Activated CD4-positive, alpha-beta memory T cell treated with anti-CD3 and anti-CD28 coated beads, Interleukin-2, amount 10 ng/mL, durations not matched to agents 7 days and 5 days (primary cell): ENCODE measurements around the gene CSMD2. TPM values are rescaled to one million over a fixed set of nuclear protein-coding genes. Genes with fewer than 3 reads are reported as not detected.

Experiments
- CTCF ChIA-PET: fragments of 350-600 bp; sonication (Branson Sonifier 250); formaldehyde crosslinking; loops from one replicate; lab custom pipeline; 2021; ENCODE audit warnings: antibody characterized with exemption, inconsistent platforms; lab: Charles Lee
- POLR2A ChIA-PET: fragments of 350-600 bp; sonication (Branson Sonifier 250); formaldehyde crosslinking; loops from one replicate; lab custom pipeline; 2021; ENCODE audit warnings: antibody characterized with exemption; lab: Charles Lee
- DNase-seq: peaks from one replicate; pipeline ENCODE4 v3.0.0-alpha.2; 2020
- H3K27ac Mint-ChIP-seq: one replicate; pipeline ENCODE4 v1.8.0; 2021; ENCODE audit warnings: mild to moderate bottlenecking, mixed read lengths
- H3K27me3 Mint-ChIP-seq: one replicate; pipeline ENCODE4 v1.8.0; 2021; ENCODE audit warnings: mixed read lengths
- H3K36me3 Mint-ChIP-seq: one replicate; pipeline ENCODE4 v1.8.0; 2021; ENCODE audit warnings: low read depth, mixed read lengths
- H3K4me1 Mint-ChIP-seq: one replicate; pipeline ENCODE4 v1.8.0; 2021; ENCODE audit warnings: mixed read lengths
- H3K4me3 Mint-ChIP-seq: one replicate; pipeline ENCODE4 v1.8.0; 2021; ENCODE audit warnings: mild to moderate bottlenecking, mixed read lengths
- H3K9me3 Mint-ChIP-seq: one replicate; pipeline ENCODE4 v1.8.0; 2021; ENCODE audit warnings: mixed read lengths
- total RNA-seq, 2 experiments: library from RNA; stranded (reverse); gene quantifications; one replicate each; pipeline ENCODE4 v1.2.3, GENCODE V29; 2021

The CSMD2 gene
- total RNA-seq, 2 experiments from 2014 or later, result not detected

- Mint-ChIP-seq H3K4me3 (no peak overlapping the region), H3K27ac (no peak overlapping the region), H3K36me3 (no peaks in the 10 kb centered on the region), H3K27me3 (no peaks in the 10 kb centered on the region), H3K9me3 (no peaks in the 10 kb centered on the region), H3K4me1 (peaks cover 30% of the 10 kb centered on the region)
- POLR2A ChIA-PET, result no interaction called here
- DNase-seq, result no peak
- CTCF ChIA-PET, result interaction anchor here (1.9 to 8.7 kb wide), 2 partner anchors 139 to 177 kb away, joined by 4 to 83 read pairs; no protein-coding TSS in a partner anchor
These were observed 691.1 kb downstream of the CSMD2 start for GRCh38 chr1:33473900-33474299.

GRCh38 chr1:33472269-33472980 lies 692.6 kb downstream of the CSMD2 start, which contains the start of gene ZSCAN20:
TSS of gene ZSCAN20 (plus strand) at chr1:33472645. CDS start at chr1:33479289, 6,644 bp downstream.
- Mint-ChIP-seq H3K4me1 (peaks cover 30% of the 10 kb centered on the region), H3K36me3 (no peaks in the 10 kb centered on the region), H3K27me3 (no peaks in the 10 kb centered on the region), H3K27ac (peak within 1 kb of the TSS; percentile 69), H3K4me3 (peak within 1 kb of the TSS; percentile 85), H3K9me3 (no peaks in the 10 kb centered on the region)
- POLR2A ChIA-PET, result interaction anchor here (1.1 to 1.8 kb wide), 3 partner anchors 122 to 291 kb away, joined by 3 to 5 read pairs (median 3); partner anchors contain the start of gene TRIM62
- peak; percentile 88 for DNase-seq
- CTCF ChIA-PET, result interaction anchor here (0.9 to 8.7 kb wide), 10 partner anchors 16 to 345 kb away, joined by 4 to 83 read pairs (median 6); partner anchors contain the start of gene TRIM62

- Mint-ChIP-seq H3K27me3 (peaks cover 3% of the 10 kb centered on the region), H3K9me3 (no peaks in the 10 kb centered on the region), H3K36me3 (no peaks in the 10 kb centered on the region), H3K4me3 (no peak overlapping the region), H3K27ac (no peak overlapping the region), H3K4me1 (peaks cover 30% of the 10 kb centered on the region)
- DNase-seq, result no peak
- ChIA-PET CTCF (interaction anchor here (0.7 to 8.7 kb wide), 17 partner anchors 9 to 373 kb away, joined by 3 to 83 read pairs (median 5); partner anchors contain the start of gene TRIM62), POLR2A (interaction anchor here (1.8 kb wide), 1 partner anchor 121 kb away, joined by 5 read pairs; no protein-coding TSS in a partner anchor)
These were observed 693.6 kb downstream of the CSMD2 start for GRCh38 chr1:33471416-33471815.

GRCh38 chr1:33470495-33471012 lies 694.5 kb downstream of the CSMD2 start:
- CTCF ChIA-PET, result interaction anchor here (0.6 to 8.7 kb wide), 14 partner anchors 8 to 372 kb away, joined by 3 to 83 read pairs (median 6); no protein-coding TSS in a partner anchor
- Mint-ChIP-seq H3K27me3 (peaks cover 3% of the 10 kb centered on the region), H3K27ac (no peak overlapping the region), H3K9me3 (no peaks in the 10 kb centered on the region), H3K4me3 (no peak overlapping the region), H3K4me1 (peaks cover 30% of the 10 kb centered on the region), H3K36me3 (no peaks in the 10 kb centered on the region)
- POLR2A ChIA-PET, result no interaction called here
- peak; percentile 69 for DNase-seq

- no peaks in the 10 kb centered on the region for H3K9me3 Mint-ChIP-seq
- ChIA-PET POLR2A (interaction anchor here (1.3 kb wide), 1 partner anchor 174 kb away, joined by 5 read pairs; no protein-coding TSS in a partner anchor), CTCF (interaction anchor here (0.9 to 8.7 kb wide), 5 partner anchors 14 to 173 kb away, joined by 3 to 83 read pairs (median 7); no protein-coding TSS in a partner anchor)
- no peak for DNase-seq
- no peak overlapping the region for H3K4me3 Mint-ChIP-seq
- H3K27me3 Mint-ChIP-seq, result peaks cover 3% of the 10 kb centered on the region
- no peak overlapping the region for H3K27ac Mint-ChIP-seq
- peaks cover 30% of the 10 kb centered on the region for H3K4me1 Mint-ChIP-seq
- no peaks in the 10 kb centered on the region for H3K36me3 Mint-ChIP-seq
These were observed 695.3 kb downstream of the CSMD2 start for GRCh38 chr1:33469691-33470090.

- Mint-ChIP-seq H3K4me3 (no peak overlapping the region), H3K27ac (no peak overlapping the region), H3K36me3 (no peaks in the 10 kb centered on the region), H3K9me3 (no peaks in the 10 kb centered on the region), H3K27me3 (peaks cover 5% of the 10 kb centered on the region), H3K4me1 (peaks cover 30% of the 10 kb centered on the region)
- ChIA-PET CTCF (interaction anchor here (3.7 to 8.7 kb wide), 2 partner anchors 13 to 172 kb away, joined by 22 to 83 read pairs; no protein-coding TSS in a partner anchor), POLR2A (interaction anchor here (1.3 kb wide), 1 partner anchor 174 kb away, joined by 5 read pairs; no protein-coding TSS in a partner anchor)
- DNase-seq, result no peak
These were observed 696.1 kb downstream of the CSMD2 start for GRCh38 chr1:33468967-33469366.

GRCh38 chr1:33468531-33468930 lies 696.5 kb downstream of the CSMD2 start:
- CTCF ChIA-PET, result interaction anchor here (3.7 to 8.7 kb wide), 2 partner anchors 13 to 172 kb away, joined by 22 to 83 read pairs; no protein-coding TSS in a partner anchor
- Mint-ChIP-seq H3K27me3 (peaks cover 5% of the 10 kb centered on the region), H3K36me3 (no peaks in the 10 kb centered on the region), H3K9me3 (no peaks in the 10 kb centered on the region), H3K27ac (no peak overlapping the region), H3K4me3 (no peak overlapping the region), H3K4me1 (peaks cover 29% of the 10 kb centered on the region)
- POLR2A ChIA-PET, result interaction anchor here (1.3 kb wide), 1 partner anchor 173 kb away, joined by 5 read pairs; no protein-coding TSS in a partner anchor
- DNase-seq, result no peak

- no peak for DNase-seq
- Mint-ChIP-seq H3K36me3 (no peaks in the 10 kb centered on the region), H3K4me1 (peaks cover 26% of the 10 kb centered on the region), H3K4me3 (no peak overlapping the region), H3K9me3 (no peaks in the 10 kb centered on the region), H3K27me3 (peaks cover 5% of the 10 kb centered on the region), H3K27ac (no peak overlapping the region)
- POLR2A ChIA-PET, result no interaction called here
- CTCF ChIA-PET, result interaction anchor here (0.6 to 8.7 kb wide), 3 partner anchors 12 to 938 kb away, joined by 3 to 83 read pairs (median 5); no protein-coding TSS in a partner anchor
These were observed 697.0 kb downstream of the CSMD2 start for GRCh38 chr1:33468011-33468410.

GRCh38 chr1:33466159-33466558 lies 698.9 kb downstream of the CSMD2 start:
- peaks cover 13% of the 10 kb centered on the region for H3K4me1 Mint-ChIP-seq
- no peaks in the 10 kb centered on the region for H3K36me3 Mint-ChIP-seq
- peaks cover 8% of the 10 kb centered on the region for H3K27me3 Mint-ChIP-seq
- POLR2A ChIA-PET, result no interaction called here
- CTCF ChIA-PET, result interaction anchor here (1.7 to 8.7 kb wide), 2 partner anchors 10 to 170 kb away, joined by 6 to 83 read pairs; no protein-coding TSS in a partner anchor
- no peak overlapping the region for H3K27ac Mint-ChIP-seq
- H3K4me3 Mint-ChIP-seq, result no peak overlapping the region
- DNase-seq, result no peak
- no peaks in the 10 kb centered on the region for H3K9me3 Mint-ChIP-seq

GRCh38 chr1:33465316-33465715 lies 699.7 kb downstream of the CSMD2 start:
- Mint-ChIP-seq H3K27ac (no peak overlapping the region), H3K27me3 (peaks cover 10% of the 10 kb centered on the region), H3K4me1 (peaks cover 7% of the 10 kb centered on the region), H3K4me3 (no peak overlapping the region), H3K9me3 (no peaks in the 10 kb centered on the region), H3K36me3 (no peaks in the 10 kb centered on the region)
- POLR2A ChIA-PET, result no interaction called here
- CTCF ChIA-PET, result interaction anchor here (1.7 kb wide), 1 partner anchor 9 kb away, joined by 6 read pairs; no protein-coding TSS in a partner anchor
- DNase-seq, result no peak

GRCh38 chr1:33464552-33464951 lies 700.5 kb downstream of the CSMD2 start:
- ChIA-PET POLR2A (interaction anchor here (0.6 kb wide), 2 partner anchors 56 to 816 kb away, joined by 3 to 4 read pairs; no protein-coding TSS in a partner anchor), CTCF (interaction anchor here (1.7 kb wide), 2 partner anchors 8 to 169 kb away, joined by 6 read pairs; no protein-coding TSS in a partner anchor)
- no peak overlapping the region for H3K27ac Mint-ChIP-seq
- H3K27me3 Mint-ChIP-seq, result peaks cover 13% of the 10 kb centered on the region
- peaks cover 1% of the 10 kb centered on the region for H3K4me1 Mint-ChIP-seq
- H3K4me3 Mint-ChIP-seq, result no peak overlapping the region
- no peaks in the 10 kb centered on the region for H3K9me3 Mint-ChIP-seq
- DNase-seq, result no peak
- H3K36me3 Mint-ChIP-seq, result no peaks in the 10 kb centered on the region
